OCI-M1 (cell line): ENCODE results near the gene ETV7.
"Not testable (repeated sequence)": the region's sequence is repeated elsewhere in the genome, so short reads cannot be mapped to it uniquely, and the experiment has no call there.

ENCODE experiments used
- DNase-seq: peaks from one replicate; lab custom pipeline; 2025; lab: John Stamatoyannopoulos, UW

The ETV7 gene

DNA sequence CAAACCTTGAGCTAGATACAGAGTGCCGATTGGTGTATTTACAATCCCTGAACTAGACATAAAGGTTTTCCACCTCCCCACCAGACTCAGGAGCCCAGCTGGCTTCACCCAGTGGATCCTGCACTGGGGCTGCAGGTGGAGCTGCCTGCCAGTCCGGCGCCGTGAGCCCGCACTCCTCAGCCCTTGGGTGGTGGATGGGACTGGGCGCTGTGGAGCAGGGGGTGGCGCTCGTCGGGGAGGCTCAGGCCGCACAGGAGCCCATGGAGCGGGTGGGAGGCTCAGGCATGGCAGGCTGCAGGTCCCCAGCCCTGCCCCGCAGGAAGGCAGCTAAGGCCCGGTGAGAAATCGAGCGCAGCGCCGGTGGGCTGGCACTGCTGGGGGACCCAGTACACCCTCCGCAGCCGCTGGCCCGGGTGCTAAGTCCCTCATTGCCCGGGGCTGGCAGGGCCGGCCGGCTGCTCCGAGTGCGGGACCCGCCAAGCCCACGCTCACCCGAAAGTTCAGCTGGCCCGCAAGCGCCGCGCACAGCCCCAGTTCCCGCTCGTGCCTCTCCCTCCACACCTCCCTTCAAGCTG lies 23.3 kb downstream of the ETV7 start:
- not testable (repeated sequence) for DNase-seq

DNA sequence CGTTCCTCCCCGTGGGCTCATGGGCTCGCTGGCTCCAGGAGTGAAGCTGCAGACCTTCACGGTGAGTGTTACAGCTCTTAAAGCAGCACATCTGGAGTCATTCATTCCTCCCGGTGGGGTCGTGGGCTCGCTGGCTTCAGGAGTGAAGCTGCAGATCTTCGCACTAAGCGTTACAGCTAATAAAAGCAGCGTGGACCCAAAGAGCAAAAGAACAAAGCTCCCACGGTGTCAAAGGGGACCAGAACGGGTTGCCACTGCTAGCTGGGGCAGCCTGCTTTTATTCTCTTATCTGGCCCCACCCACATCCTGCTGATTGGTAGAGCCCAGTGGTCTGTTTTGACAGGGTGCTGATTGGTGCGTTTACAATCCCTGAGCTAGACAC lies 24.1 kb downstream of the ETV7 start:
- DNase-seq = not testable (repeated sequence)

DNA sequence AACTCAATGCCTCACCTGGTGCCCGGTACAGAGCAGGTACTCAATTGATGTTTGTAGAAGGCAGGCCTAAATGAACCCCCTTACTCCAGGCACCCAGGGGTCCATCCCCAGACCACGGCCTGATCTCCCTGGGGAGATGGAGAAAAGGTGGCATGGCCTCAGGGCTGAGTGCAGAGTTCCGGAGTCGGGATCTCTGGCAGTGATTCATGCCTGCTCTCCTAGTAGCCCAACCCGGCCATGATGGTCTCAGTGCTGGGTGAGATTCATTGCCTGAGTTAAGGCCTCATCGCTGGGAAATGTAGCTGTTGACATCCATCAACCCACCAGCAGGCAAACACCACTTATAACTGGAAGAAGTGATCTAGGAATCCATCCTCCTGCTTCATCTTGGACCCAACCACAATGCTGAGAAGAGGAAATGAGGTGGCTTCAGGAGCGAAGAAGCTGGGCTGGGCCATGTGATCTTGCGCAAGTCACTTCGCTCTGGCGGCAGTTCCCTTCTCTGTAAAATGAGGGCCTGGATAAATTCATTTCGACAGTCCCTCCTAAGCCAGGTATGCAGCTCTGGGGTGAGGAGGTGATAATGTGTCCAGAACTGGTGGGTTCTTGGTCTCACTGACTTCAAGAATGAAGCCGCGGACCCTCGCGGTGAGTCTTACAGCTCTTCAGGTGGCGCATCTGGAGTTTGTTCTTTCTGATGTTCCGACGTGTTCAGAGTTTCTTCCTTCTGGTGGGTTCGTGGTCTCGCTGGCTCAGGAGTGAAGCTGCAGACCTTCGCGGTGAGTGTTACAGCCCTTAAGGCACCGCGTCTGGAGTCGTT lies 24.7 kb downstream of the ETV7 start:
- no peak for DNase-seq

DNA sequence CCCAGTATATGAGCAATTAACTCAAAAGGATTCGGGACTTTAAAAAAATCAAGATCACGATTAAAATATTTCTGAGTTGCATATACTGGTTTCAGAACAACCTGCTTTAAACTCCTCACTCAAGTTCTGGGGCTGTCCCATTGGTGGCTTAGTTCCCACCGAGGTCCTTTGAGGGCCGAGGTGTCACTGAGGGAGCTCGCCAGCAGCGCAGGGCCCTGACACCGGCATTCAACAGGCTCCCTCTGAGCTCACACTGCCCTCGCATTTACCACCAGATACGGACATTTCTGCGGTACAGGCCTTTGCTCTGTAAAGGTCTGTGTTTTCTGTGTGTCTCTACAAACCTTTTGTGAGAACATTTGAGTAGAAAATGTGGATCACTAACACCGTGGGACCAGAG lies 26.4 kb downstream of the ETV7 start:
- DNase-seq = no peak

DNA sequence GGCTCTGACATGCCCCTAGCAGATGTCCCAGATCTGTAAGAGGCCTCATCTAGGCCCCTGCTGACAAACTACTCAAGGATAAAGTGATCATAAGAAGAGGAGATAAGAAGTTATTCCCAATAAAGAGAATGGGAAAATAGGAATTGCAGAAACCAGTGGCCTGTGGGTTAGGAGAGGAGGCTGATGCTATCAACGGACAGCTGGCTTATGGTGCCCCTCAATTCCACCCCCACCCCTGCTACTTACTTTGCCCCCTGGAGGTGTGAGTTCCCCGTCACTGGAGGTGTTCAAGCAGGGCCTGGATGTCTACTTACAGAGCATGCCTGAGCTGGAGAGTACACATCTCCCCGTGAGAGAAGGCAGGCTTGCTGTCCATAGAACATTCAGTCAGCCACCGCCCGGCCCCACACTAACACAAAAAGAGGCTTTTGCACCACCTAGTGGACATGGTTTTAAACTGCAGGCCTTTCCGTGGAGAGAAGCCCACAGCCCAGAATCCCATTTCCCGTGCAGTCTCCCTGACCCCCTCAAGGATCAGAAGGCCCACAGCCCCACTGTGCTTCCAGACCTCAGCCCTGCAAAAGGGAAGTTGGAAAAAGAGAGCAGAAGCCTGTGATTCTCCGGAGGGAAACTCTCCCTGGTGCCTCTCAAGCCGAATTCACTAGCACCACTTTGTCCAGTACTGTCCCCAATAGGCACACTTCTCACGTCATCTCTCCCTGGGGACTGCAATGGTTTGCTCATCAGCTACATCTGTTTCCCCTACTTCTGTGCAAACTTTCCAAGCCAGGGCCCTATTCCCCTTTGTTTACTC lies 27.0 kb downstream of the ETV7 start:
- peak; percentile 89 for DNase-seq

DNA sequence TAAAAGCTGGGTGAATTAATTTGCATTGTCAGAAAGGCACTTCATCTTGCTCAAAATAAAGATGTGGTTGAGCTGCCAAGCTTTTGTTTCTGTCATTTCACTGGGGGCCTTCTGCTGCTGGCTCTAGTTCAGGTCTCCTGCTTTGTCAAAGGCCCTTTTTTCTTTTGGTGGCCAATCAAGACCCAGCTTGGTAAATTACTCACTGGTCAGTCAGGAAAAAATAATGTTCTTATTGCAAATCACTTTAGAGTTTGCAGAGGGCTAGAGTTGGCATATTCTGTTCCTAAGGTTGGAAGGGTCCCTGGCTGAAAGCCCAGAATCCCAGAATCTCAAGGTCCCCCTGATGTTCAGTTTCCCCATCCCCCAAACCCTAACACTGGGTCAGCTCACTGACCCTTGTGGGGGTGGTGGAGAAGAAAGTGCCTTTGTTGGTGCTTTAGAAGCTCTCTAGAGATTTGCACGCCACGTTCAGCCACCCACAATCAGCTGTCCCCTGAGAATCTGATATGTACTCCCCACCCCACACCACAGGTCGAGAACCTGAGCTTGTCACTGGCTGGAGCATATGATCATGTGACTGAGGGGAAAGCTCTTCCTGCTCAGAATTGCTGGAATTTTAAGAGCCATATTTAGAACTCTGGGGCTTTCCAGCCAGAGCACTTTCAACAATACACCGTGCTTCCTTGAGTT lies 29.1 kb downstream of the ETV7 start:
- DNase-seq = peak; percentile 57

DNA sequence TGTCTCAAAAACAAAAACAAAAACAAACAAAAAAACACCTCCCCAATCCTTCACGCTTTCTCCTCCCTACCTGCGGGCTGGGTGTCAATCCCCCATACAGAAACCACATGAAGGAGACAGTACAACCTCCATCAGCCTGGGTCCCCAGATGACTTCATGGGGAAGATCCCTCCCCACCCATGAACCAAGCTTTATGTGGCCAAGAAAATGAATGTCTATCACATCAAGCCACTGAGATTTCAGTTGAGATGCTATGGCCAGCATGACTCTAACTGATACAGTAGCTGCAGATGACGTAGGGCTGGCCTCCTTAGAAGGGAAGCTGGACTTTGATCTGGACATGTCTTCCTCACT lies 29.6 kb downstream of the ETV7 start:
- peak; percentile 54 for DNase-seq

DNA sequence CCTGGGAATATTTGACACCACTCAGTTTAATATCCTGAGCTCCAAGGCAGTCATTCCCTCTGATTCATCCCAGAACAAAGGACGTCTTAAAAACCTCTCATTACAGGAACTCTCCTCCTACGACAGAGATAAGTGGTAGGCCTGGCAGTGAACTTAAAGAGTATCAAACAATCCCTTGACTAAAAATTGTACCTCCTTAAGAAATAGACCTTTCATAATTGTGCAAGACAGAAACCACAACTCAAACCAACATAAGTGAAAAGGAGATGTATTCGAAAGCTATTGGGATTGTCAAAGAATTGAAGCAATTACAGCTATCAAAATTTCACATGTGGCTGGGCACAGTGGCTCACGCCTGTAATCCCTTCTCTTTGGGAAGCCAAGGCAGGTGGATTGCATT lies 31.6 kb downstream of the ETV7 start:
- peak; percentile 27 for DNase-seq

DNA sequence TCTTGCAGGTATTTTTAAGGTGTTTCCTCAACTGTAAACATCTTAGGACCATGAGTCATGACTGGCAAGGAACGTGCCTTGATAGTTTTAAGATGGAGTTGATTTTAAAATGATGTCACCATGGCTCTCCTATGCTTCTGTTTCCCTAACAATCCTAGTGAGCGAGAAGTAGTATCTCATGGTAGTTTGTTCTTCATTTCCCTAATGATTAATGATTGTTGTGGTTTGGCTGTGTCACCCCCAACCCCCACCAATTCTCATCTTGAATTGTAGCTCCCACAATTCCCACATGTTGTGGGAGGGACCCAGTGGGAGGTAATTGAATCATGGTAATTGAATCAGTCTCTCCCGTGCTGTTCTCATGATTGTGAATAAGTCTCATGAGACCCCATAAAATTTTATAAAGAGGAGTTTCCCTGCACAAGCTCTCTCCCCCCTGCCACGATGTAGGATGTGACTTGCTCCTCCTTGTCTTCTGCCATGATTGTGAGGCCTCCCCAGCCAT lies 34.0 kb downstream of the ETV7 start:
- no peak for DNase-seq

DNA sequence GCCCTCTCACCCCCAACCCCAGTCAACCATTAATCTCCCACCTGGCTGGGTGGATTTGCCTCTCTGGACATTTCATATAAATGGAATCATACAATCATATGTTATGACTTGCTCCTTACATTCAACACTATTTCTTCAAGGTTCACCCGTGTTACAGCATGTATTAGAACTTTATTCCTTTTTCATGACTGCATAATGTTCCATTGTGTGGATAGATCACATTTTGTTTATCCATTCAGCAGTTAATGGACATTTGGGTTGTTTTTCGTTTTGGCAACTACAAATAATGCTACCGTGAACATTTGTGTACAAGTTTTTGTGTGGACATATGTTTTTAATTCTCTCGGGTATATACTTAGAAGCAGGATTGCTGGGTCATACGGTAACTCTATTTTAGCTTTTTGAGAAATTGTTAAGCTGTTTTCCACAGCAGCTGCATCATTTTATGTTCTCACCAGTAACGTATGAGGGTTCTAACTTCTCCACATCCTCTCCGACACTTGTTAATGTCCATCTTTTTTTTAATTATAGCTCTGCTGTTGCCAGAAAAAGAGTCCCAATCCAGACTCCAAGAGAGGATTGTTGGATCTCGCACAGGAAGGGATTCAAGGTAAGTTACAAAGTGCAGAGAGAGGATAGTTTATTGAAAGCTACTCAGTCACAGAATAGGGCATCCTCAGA lies 34.9 kb downstream of the ETV7 start:
- DNase-seq = no peak

DNA sequence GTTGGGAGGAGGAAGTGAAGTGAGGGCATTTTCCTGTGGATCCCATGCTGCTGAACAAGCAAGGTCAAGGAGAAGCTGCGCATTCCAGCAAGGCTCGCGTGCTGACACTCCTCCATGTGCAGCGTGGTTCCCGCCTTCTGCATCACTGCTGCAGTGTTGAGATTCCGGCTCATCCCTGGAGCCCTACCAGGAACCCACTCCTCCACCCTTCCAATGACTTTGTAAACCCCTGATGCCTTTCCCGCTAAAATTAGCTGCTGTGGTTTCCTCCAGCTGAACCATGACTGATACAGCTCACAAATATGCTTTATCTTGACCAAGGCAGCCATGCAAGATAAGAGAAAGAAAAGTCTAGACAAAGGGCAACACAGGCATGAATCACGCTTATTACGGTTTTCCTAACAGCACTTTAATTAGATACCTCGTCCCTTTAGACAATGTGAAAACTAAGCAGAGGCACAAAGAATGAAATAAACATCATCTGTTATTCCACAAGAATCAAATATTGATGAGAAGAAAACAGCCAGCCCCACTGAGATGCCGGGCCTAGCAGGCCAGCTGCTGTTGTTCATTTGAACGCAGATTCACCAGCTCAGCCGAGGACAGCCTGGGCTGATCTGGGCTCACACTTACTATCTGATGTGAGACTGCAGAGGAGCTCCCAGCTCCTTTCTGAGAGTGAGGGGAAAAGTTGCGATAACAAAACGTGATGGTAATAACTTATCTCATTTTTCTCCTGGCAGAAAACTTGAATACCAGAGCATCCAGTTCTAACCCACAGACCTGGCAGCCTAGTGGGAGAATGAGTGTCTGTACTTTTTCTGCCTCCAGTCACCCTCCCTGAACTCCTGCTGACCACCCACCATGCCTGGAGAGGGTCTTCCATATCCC lies 36.5 kb downstream of the ETV7 start:
- peak; percentile 93 for DNase-seq

DNA sequence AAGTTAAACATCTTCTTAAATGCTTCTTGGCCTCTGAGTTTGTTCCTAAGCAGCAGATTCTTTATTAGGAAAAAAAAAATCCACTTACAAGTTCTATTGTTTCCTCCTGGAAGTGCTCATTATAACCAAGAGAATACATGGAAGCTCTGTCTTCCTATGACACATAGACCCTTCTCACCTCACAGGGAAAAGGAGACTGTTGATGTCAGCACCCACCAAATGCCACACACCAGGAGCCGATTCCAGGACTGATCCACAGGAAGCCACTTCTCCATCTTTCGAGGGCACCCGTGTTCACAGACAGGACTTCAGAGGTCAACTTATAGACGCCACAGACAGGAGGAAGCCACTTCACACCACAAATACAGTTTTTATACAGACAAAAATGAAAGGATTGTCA lies 37.4 kb downstream of the ETV7 start:
- DNase-seq = no peak

DNA sequence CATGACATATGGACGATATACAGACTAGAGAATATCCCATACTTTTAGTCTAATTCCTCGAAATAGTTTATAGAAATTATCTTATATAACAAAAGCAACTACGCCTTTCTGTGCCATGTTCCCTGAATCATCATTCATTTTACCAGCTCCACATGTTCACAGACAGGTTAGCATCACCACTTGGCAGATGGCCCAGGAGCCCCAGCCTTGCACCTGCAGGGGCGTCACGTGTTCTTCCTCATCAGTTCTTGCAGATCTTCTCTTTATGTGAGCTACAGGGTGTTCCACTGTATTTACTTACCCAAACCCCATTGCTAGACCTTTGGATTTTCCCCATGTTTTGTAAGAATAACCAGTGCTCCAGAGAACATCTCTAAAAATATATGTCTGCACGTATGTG lies 38.2 kb downstream of the ETV7 start:
- no peak for DNase-seq

DNA sequence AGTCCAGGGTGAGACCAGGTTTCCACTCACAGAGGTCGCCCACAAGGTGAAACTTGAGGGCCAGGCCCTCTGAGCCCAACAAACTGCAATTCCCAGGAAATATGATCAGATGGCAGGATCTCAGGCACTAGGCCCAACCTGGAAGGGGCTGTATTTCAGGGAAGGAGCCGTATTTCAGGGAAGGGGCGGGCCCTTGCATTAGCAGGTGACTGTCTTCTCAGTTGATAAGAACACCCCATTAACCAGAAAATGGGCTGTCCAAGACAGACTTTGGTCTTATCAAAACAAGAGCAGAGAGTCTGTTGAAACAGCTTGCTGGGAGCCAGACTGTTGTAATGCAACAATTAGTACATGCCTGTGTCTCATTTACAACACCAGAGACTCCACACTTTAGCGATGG lies 39.8 kb downstream of the ETV7 start:
- DNase-seq = peak; percentile 60

DNA sequence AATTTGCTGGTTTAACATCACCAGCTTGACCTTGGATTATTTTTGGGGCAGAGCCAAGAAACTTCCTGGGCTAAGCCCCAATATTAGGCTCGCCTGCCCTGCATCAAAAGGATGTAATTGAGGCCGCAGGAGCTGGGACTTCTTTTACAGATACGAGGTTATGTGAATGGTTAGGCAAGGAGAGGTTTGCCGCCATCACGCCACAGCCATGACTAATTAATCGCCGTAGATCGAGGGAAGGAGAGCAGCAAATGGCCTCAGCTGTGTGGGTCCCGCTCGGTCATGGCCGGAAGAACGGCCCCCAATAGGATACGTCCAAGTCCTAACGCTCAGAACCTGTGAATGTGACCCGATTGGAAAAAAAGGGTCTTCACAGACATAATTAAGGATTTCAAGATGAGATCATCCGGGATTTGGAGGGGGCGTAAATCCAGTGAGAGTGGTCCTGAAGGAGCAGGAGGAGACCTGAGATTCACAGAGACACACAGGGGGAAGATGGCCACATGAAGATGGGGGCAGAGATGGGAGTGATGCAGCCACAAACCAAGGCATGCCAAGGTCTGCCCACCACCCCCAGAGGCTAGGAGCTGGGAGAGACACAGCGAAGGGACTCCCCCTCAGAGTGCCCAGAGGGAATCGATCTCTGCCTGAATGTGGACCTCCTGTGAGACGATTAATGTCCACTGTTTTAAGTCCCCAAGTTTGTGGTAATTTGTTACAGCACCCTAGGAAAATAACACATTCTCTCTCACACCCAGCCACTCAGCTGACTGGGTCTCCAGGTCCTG lies 40.8 kb downstream of the ETV7 start:
- DNase-seq = no peak

DNA sequence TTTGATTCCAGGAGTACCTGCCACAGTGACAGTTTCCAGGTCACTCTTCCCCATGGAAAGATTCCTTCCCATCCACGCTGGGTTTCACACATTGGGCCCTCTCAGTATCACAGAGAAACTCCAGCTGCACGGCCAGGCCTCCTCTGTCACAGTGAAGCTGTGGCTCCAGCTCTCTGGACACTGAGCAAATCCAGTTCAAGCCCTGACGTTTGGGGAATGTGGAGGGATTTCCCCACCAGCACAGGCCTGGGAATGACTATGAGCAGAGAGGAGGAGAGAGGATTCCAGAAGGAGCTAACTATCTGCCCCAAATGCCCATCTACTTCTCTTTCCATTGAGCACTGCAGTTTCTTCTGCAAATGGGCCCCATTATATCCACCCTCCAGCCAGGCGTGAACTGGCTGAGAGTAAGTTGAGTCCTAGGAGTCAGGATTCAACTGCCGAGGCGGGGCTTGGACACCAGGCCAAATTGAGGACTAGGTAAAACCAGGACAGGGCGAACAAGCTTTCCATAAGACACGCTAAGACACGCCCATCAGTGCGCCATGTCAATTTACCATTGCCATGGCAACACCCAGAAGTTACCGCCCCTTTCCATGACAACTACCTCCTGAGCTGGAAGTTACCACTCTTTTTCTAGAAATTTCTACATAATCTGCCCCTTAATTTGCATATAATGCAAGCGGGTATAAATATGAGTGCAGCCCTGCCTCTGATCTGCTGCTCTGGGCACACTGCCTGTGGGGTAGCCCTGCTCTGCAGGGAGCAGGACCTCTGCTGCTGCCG lies 41.6 kb downstream of the ETV7 start:
- peak; percentile 30 for DNase-seq

DNA sequence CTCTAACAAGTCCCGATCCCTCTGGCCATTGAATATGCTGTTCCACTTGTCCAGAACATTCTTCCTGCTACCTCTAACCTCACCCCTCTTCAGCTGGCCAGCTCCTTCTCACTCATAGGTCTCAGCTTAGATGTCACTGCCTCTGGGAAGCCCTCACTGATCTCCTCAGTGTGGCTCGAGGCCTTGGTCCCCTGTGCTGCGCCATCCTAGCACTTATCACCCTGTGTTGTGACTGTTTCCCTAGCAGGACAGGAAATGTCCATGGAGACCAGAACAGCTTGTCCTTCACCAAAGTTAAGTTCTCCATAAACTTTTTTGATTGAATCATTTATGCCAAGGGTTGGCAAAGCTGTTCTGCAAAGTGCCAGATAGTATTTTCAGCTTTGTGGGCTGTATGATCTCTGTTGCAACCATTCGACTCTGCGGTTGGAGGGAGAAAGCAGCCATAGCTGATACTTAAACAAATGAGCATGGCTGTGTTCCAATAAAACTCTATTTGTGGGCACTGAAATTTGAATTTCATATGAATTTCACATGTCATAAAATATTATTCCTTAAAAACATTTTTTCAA lies 44.3 kb downstream of the ETV7 start:
- DNase-seq = no peak

DNA sequence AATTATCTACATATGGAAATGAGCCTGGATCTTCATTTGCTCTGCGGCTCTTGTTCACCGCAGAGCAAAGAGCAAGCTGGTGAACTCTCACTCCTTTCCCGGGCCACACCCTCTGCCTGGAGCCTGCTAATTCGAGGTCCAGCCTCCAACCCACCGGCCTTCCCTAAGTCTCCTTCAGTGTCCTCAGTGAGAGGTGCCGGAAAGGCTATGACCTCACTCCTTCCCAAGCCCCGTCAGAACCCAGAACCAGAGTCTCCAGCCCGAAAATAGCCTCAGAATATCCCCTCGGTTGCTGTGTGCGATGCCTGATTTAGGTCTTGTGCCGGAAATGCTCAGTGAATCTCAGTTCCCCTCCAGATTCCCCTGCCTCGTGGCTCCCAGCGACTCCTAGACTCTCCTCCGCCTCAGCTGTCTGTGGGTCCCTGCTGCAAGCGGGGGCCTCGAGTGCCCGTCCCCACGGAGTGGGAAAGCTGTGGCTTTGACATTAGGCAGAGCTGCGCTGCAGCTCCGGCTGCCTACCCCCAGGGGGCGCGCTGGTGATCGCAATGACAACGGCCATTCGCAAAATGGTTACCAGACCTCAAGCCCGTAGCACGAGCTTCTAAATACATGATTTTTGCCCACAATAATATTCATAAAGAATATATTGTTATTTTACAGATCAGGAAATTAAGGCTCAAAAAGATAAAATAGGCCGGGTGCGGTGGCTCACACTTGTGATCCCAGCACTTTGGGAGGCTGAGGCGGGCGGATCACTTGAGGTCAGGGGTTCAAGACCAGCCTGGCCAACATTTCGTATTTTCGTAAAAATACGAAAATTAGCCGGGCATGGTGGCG lies 46.6 kb downstream of the ETV7 start:
- peak; percentile 78 for DNase-seq
